Superior temporal gyrus (tissue), 1 donor: ENCODE measurements around the gene SHOC1.
"Not testable (repeated sequence)": the region's sequence is repeated elsewhere in the genome, so short reads cannot be mapped to it uniquely, and the experiment has no call there.

Experiments used
- DNase-seq: peaks from one replicate; pipeline ENCODE4 v3.0.0-alpha.2; 2016; ENCODE audit errors: extremely low spot score

The SHOC1 gene

GRCh38 chr9:111794835-111795556, at the start of gene SHOC1:
SHOC1 (minus strand) TSS chr9:111794937; CDS start chr9:111791418, 3,519 bp downstream.
- DNase-seq, result no peak

- no peak for DNase-seq
These were observed 49.2 kb upstream of the SHOC1 start for GRCh38 chr9:111843971-111844370.

- DNase-seq, result no peak
These were observed 47.6 kb upstream of the SHOC1 start for GRCh38 chr9:111842313-111842712.

- DNase-seq, result no peak
These were observed 45.7 kb upstream of the SHOC1 start for GRCh38 chr9:111840442-111840841.

- no peak for DNase-seq
These were observed 45.2 kb upstream of the SHOC1 start for GRCh38 chr9:111839987-111840386.

GRCh38 chr9:111839387-111839786, 44.6 kb upstream of the SHOC1 start:
- DNase-seq, result no peak

- no peak for DNase-seq
These were observed 43.7 kb upstream of the SHOC1 start for GRCh38 chr9:111838439-111838838.

GRCh38 chr9:111836311-111836710, 41.6 kb upstream of the SHOC1 start:
- no peak for DNase-seq

- no peak for DNase-seq
These were observed 39.2 kb upstream of the SHOC1 start for GRCh38 chr9:111833941-111834340.

- no peak for DNase-seq
These were observed 37.7 kb upstream of the SHOC1 start for GRCh38 chr9:111832449-111832848.

GRCh38 chr9:111831371-111832108, 36.8 kb upstream of the SHOC1 start:
- no peak for DNase-seq

- DNase-seq, result peak; percentile 18
These were observed 33.5 kb upstream of the SHOC1 start for GRCh38 chr9:111828193-111828592.

- DNase-seq, result no peak
These were observed 30.9 kb upstream of the SHOC1 start for GRCh38 chr9:111825468-111826145.

- no peak for DNase-seq
These were observed 26.3 kb upstream of the SHOC1 start for GRCh38 chr9:111821006-111821528.

GRCh38 chr9:111819360-111819759, 24.6 kb upstream of the SHOC1 start:
- no peak for DNase-seq

- DNase-seq, result no peak
These were observed 20.7 kb upstream of the SHOC1 start for GRCh38 chr9:111815285-111816070.

- DNase-seq, result no peak
These were observed 17.6 kb upstream of the SHOC1 start for GRCh38 chr9:111812337-111812736.

GRCh38 chr9:111810908-111811307, 16.2 kb upstream of the SHOC1 start:
- no peak for DNase-seq

GRCh38 chr9:111810415-111810814, 15.7 kb upstream of the SHOC1 start:
- not testable (repeated sequence) for DNase-seq

GRCh38 chr9:111807197-111807596, 12.5 kb upstream of the SHOC1 start:
- DNase-seq, result no peak

GRCh38 chr9:111806259-111806658, 11.5 kb upstream of the SHOC1 start:
- DNase-seq, result no peak

GRCh38 chr9:111805830-111806241, 11.1 kb upstream of the SHOC1 start:
- no peak for DNase-seq
